DOHH2 (cell line): ENCODE results near the gene GPN1.
"Not testable (repeated sequence)": the region's sequence is repeated elsewhere in the genome, so short reads cannot be mapped to it uniquely, and the experiment has no call there.

Experiments
- CTCF ChIP-seq: fragments of 200-600 bp; sonication (generic); IDR thresholded peaks from one replicate; pipeline ENCODE4 v1.5.1; 2014; ENCODE audit warnings: antibody characterized with exemption, mild to moderate bottlenecking, low read depth, low read length; ENCODE audit not compliant: poor library complexity, severe bottlenecking
- EZH2phosphoT487 ChIP-seq: fragments of 200-600 bp; sonication (generic); IDR thresholded peaks from 2 replicates; pipeline ENCODE4 v1.6.1; 2017; ENCODE audit warnings: borderline replicate concordance, mild to moderate bottlenecking, antibody characterized with exemption, low read length, moderate library complexity, mixed read lengths

- not testable (repeated sequence) for TF ChIP-seq CTCF, EZH2phosphoT487
Measured at GRCh38 chr2:27626921-27627320, 1.9 kb upstream of the GPN1 start.
